ENCODE results near the gene GLT1D1. TPM values are rescaled to one million over a fixed set of nuclear protein-coding genes. Genes with fewer than 3 reads are reported as not detected.
A peak's percentile ranks its signal among the peaks of the same experiment; 100 is the strongest.

GLT1D1 gene
- total RNA-seq, 1 donor from 2014 or later: not detected

- no peak for FAIRE-seq
- H3K27me3 ChIP-seq (ENCODE audit: control insufficient read depth, insufficient read depth, low read length): no peaks in the 10 kb centered on the region
- no peaks in the 10 kb centered on the region for H3K36me3 ChIP-seq (ENCODE audit: control insufficient read depth, insufficient read depth, low read length)
- peak; percentile 39 for DNase-seq (ENCODE audit: low read depth)
- H3K4me3 ChIP-seq (ENCODE audit: low read depth, low read length): no peak overlapping the region
- TF ChIP-seq, protein P1, sequence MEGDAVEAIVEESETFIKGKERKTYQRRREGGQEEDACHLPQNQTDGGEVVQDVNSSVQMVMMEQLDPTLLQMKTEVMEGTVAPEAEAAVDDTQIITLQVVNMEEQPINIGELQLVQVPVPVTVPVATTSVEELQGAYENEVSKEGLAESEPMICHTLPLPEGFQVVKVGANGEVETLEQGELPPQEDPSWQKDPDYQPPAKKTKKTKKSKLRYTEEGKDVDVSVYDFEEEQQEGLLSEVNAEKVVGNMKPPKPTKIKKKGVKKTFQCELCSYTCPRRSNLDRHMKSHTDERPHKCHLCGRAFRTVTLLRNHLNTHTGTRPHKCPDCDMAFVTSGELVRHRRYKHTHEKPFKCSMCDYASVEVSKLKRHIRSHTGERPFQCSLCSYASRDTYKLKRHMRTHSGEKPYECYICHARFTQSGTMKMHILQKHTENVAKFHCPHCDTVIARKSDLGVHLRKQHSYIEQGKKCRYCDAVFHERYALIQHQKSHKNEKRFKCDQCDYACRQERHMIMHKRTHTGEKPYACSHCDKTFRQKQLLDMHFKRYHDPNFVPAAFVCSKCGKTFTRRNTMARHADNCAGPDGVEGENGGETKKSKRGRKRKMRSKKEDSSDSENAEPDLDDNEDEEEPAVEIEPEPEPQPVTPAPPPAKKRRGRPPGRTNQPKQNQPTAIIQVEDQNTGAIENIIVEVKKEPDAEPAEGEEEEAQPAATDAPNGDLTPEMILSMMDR (IDR thresholded peaks at IDR 0.05; ENCODE audit: insufficient read depth, low read length, severe bottlenecking): no peak
These were observed 67.2 kb downstream of the GLT1D1 start for GRCh38 chr12:128920468-128920867.

DNA sequence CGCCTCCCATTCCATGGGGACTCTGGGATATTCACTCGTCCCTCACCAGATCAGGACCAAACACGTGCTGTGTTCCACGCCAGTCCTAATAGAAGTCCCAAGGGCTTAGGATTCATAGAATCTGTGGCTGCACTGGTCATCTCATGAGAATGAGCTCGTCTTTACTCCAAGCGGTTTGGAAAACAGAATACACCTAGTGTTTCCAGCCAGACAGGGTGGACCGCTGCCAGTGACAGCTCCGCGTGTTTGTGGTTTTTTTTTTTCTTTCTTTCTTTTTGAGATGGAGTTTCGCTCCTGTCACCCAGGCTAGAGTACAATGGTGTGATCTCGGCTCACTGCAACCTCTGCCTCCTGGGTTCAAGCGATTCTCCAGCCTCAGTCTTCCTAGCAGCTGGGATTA is 75.1 kb downstream of the GLT1D1 start:
- TF ChIP-seq, protein P1 (IDR thresholded peaks at IDR 0.05; ENCODE audit: insufficient read depth, low read length, severe bottlenecking): no peak
- DNase-seq (ENCODE audit: low read depth) (no peak), FAIRE-seq (no peak)
- Histone ChIP-seq H3K4me3 (ENCODE audit: low read depth, low read length) (no peak overlapping the region), H3K27me3 (ENCODE audit: control insufficient read depth, insufficient read depth, low read length) (no peaks in the 10 kb centered on the region), H3K36me3 (ENCODE audit: control insufficient read depth, insufficient read depth, low read length) (no peaks in the 10 kb centered on the region)

DNA sequence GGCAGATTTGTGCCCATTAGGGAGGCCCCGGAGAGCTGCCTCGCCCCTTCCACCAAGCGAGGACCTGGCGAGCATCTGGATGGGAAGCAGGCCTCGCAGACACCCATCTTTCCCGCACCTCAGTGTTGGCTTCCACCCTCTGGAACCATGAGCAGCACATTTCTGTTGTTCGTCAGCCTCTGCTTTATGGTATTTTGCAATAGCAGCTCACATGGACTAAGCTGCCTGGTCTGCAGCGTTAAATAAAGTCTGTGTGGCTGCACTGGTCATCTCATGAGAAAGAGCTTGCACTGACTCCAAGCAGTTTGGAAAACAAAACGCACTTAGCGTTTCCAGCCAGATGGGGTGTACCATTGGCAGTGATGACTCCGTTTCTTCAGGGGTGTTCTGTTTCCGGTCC is 75.8 kb downstream of the GLT1D1 start:
- DNase-seq (ENCODE audit: low read depth) (no peak), FAIRE-seq (no peak)
- Histone ChIP-seq H3K36me3 (ENCODE audit: control insufficient read depth, insufficient read depth, low read length) (no peaks in the 10 kb centered on the region), H3K4me3 (ENCODE audit: low read depth, low read length) (no peak overlapping the region), H3K27me3 (ENCODE audit: control insufficient read depth, insufficient read depth, low read length) (no peaks in the 10 kb centered on the region)
- TF ChIP-seq, protein P1 (IDR thresholded peaks at IDR 0.05; ENCODE audit: insufficient read depth, low read length, severe bottlenecking): no peak

DNA sequence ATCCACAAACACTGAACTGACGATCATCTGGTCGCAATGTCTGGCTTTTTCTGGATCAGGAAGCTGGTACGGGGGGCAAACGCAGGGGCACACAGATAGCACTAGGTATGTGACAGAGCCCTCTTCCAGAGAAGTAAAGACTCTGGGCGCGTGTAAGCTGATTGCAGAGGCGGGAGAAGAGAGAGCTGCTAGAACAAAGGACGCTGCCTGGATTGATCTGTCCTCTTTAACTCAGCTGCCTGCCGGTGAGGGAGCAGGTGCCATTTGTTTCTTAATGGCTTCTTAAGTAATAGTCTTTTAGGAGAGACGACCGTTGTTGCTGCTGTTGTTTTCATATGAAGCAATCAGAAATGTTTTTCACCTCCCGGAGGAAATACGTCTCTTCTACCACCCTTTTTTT is 77.3 kb downstream of the GLT1D1 start:
- FAIRE-seq: no peak
- no peaks in the 10 kb centered on the region for H3K36me3 ChIP-seq (ENCODE audit: control insufficient read depth, insufficient read depth, low read length)
- TF ChIP-seq, protein P1 (IDR thresholded peaks at IDR 0.05; ENCODE audit: insufficient read depth, low read length, severe bottlenecking): no peak
- no peak overlapping the region for H3K4me3 ChIP-seq (ENCODE audit: low read depth, low read length)
- DNase-seq (ENCODE audit: low read depth): no peak
- H3K27me3 ChIP-seq (ENCODE audit: control insufficient read depth, insufficient read depth, low read length): no peaks in the 10 kb centered on the region

- DNase-seq (ENCODE audit: low read depth) (no peak), FAIRE-seq (no peak)
- TF ChIP-seq, protein P1 (IDR thresholded peaks at IDR 0.05; ENCODE audit: insufficient read depth, low read length, severe bottlenecking): no peak
These were observed 79.2 kb downstream of the GLT1D1 start for GRCh38 chr12:128932521-128932920.

GRCh38 chr12:128933039-128933438 is 79.8 kb downstream of the GLT1D1 start:
- no peak for DNase-seq (ENCODE audit: low read depth)
- Histone ChIP-seq H3K27me3 (ENCODE audit: control insufficient read depth, insufficient read depth, low read length) (no peaks in the 10 kb centered on the region), H3K36me3 (ENCODE audit: control insufficient read depth, insufficient read depth, low read length) (no peaks in the 10 kb centered on the region), H3K4me3 (ENCODE audit: low read depth, low read length) (no peak overlapping the region)
- TF ChIP-seq, protein P1 (IDR thresholded peaks at IDR 0.05; ENCODE audit: insufficient read depth, low read length, severe bottlenecking): no peak
- FAIRE-seq: no peak

More at GRCh38 chr12:128932521-128932920, 79.2 kb downstream of the GLT1D1 start:
- no peaks in the 10 kb centered on the region for H3K27me3 ChIP-seq (ENCODE audit: control insufficient read depth, insufficient read depth, low read length)
- H3K36me3 ChIP-seq (ENCODE audit: control insufficient read depth, insufficient read depth, low read length): no peaks in the 10 kb centered on the region
- no peak overlapping the region for H3K4me3 ChIP-seq (ENCODE audit: low read depth, low read length)

Data from bronchial epithelial cell (primary cell).